IMR-90 (cell line): Measurements from ENCODE around the gene EIF3M. TPM values are rescaled to one million over a fixed set of nuclear protein-coding genes. Genes with fewer than 3 reads are reported as not detected.

Source experiments
- ATAC-seq: fragments of 200-7000 bp; cut with Tn5 transposase; 2 replicates; pipeline ENCODE4 v1.9.1; 2020; ENCODE audit warnings: low read depth, mild to moderate bottlenecking, moderate library complexity
- BruUV-seq: library from RNA; stranded (reverse); fragments of 400-500 nt; replicated peaks from 2 replicates; lab custom pipeline; 2021; lab: Mats Ljungman, UMichigan
- CTCF ChIA-PET: fragments of 300-600 bp; formaldehyde crosslinking; extraction: SDS; loops from one replicate; lab custom pipeline; 2021; ENCODE audit warnings: antibody characterized with exemption; lab: Yijun Ruan, JAX
- POLR2A ChIA-PET: fragments of 300-600 bp; sonication (Branson Sonifier 250); formaldehyde crosslinking; loops from one replicate; lab custom pipeline; 2022; ENCODE audit warnings: antibody characterized with exemption; ENCODE audit not compliant: unreplicated experiment; lab: Charles Lee
- DNase-seq: peaks from one replicate; pipeline ENCODE4 v3.0.0; 2013
- H2AFZ ChIP-seq: replicated peaks from 2 replicates; pipeline ENCODE3; 2013; ENCODE audit warnings: low read length, mild to moderate bottlenecking; ENCODE audit not compliant: poor library complexity
- H2AK5ac ChIP-seq: 2 replicates; pipeline ENCODE4 v1.6.1; 2013; ENCODE audit warnings: low read depth, low read length, inconsistent platforms
- H2AK9ac ChIP-seq: replicated peaks from 2 replicates; pipeline ENCODE3; 2013; ENCODE audit warnings: mild to moderate bottlenecking, low read depth, low read length, moderate library complexity; ENCODE audit not compliant: poor library complexity
- H2BK120ac ChIP-seq: 2 replicates; pipeline ENCODE4 v1.6.1; 2013; ENCODE audit warnings: low read depth, low read length, inconsistent platforms
- H2BK15ac ChIP-seq: 3 replicates; pipeline ENCODE4 v1.6.1; 2013; ENCODE audit warnings: low read depth, low read length, inconsistent platforms
- H2BK20ac ChIP-seq: 2 replicates; pipeline ENCODE4 v1.6.1; 2013; ENCODE audit warnings: low read depth, mild to moderate bottlenecking, inconsistent platforms, low read length, moderate library complexity
- H2BK5ac ChIP-seq: 2 replicates; pipeline ENCODE4 v1.6.1; 2013; ENCODE audit warnings: mild to moderate bottlenecking, low read depth, low read length, inconsistent platforms; ENCODE audit not compliant: poor library complexity, severe bottlenecking
- H3K14ac ChIP-seq: replicated peaks from 2 replicates; pipeline ENCODE4 v1.6.1; 2013; ENCODE audit warnings: low read depth, low read length, inconsistent platforms
- H3K18ac ChIP-seq: 2 replicates; pipeline ENCODE4 v1.6.1; 2013; ENCODE audit warnings: low read depth, low read length, control low read depth
- H3K23ac ChIP-seq: 2 replicates; pipeline ENCODE4 v1.6.1; 2013; ENCODE audit warnings: low read depth, low read length, inconsistent platforms
- H3K27ac ChIP-seq: 2 replicates; pipeline ENCODE4 v1.5.1; 2013; ENCODE audit warnings: mild to moderate bottlenecking, control low read depth, low read length; ENCODE audit not compliant: insufficient read depth
- H3K27me3 ChIP-seq: 2 replicates; pipeline ENCODE4 v1.6.1; 2013; ENCODE audit warnings: low read length; ENCODE audit not compliant: control insufficient read depth, insufficient read depth
- H3K36me3 ChIP-seq: 2 replicates; pipeline ENCODE4 v1.6.1; 2013; ENCODE audit warnings: low read length, mixed read lengths; ENCODE audit not compliant: control insufficient read depth, insufficient read depth
- H3K4ac ChIP-seq: 2 replicates; pipeline ENCODE4 v1.6.1; 2013; ENCODE audit warnings: low read depth, low read length, inconsistent platforms
- H3K4me1 ChIP-seq: 2 replicates; pipeline ENCODE4 v1.6.1; 2013; ENCODE audit warnings: low read length, mixed read lengths; ENCODE audit not compliant: control insufficient read depth, insufficient read depth
- H3K4me2 ChIP-seq: 2 replicates; pipeline ENCODE4 v1.6.1; 2013; ENCODE audit warnings: low read depth, mild to moderate bottlenecking, control low read depth, low read length, moderate library complexity
- H3K4me3 ChIP-seq: 2 replicates; pipeline ENCODE4 v1.5.1; 2013; ENCODE audit warnings: low read depth, mild to moderate bottlenecking, control low read depth, low read length, moderate library complexity; ENCODE audit not compliant: insufficient read depth
- H3K56ac ChIP-seq: 2 replicates; pipeline ENCODE4 v1.6.1; 2013; ENCODE audit warnings: low read length, inconsistent platforms; ENCODE audit not compliant: insufficient read depth; ENCODE audit errors: extremely low read depth
- H3K79me1 ChIP-seq, 2 experiments: 2 replicates each; pipeline ENCODE4 v1.6.1; 2013; ENCODE audit warnings: low read length in 2 of 2, inconsistent platforms in 1 of 2, low read depth in 1 of 2
- H3K9ac ChIP-seq: 2 replicates; pipeline ENCODE4 v1.6.1; 2013; ENCODE audit warnings: low read depth, low read length, control low read depth
- H3K9me1 ChIP-seq: 2 replicates; pipeline ENCODE4 v1.6.1; 2013; ENCODE audit warnings: low read length, inconsistent platforms; ENCODE audit not compliant: insufficient read depth
- H3K9me3 ChIP-seq: 2 replicates; pipeline ENCODE4 v1.6.1; 2013; ENCODE audit warnings: low read length; ENCODE audit not compliant: control insufficient read depth, insufficient read depth
- H4K20me1 ChIP-seq: 2 replicates; pipeline ENCODE4 v1.6.1; 2013; ENCODE audit warnings: low read length, inconsistent platforms; ENCODE audit not compliant: insufficient read depth
- H4K5ac ChIP-seq: 2 replicates; pipeline ENCODE4 v1.6.1; 2013; ENCODE audit warnings: mild to moderate bottlenecking, low read depth, low read length, control low read depth
- H4K8ac ChIP-seq, 2 experiments: 2 replicates each; pipeline ENCODE4 v1.6.1; 2013; ENCODE audit warnings: low read depth in 2 of 2, low read length in 2 of 2, control low read depth in 1 of 2, inconsistent platforms in 1 of 2
- H4K91ac ChIP-seq: 2 replicates; pipeline ENCODE4 v1.6.1; 2013; ENCODE audit warnings: low read depth, low read length, inconsistent platforms; ENCODE audit not compliant: insufficient read depth
- BHLHE40 ChIP-seq: fragments of 150-350 bp; IDR thresholded peaks from 2 replicates; pipeline ENCODE4 v1.6.1; 2016; ENCODE audit warnings: mild to moderate bottlenecking, low read depth, low read length
- CEBPB ChIP-seq: IDR thresholded peaks from 2 replicates; pipeline ENCODE4 v1.6.1; 2012; ENCODE audit warnings: low read depth, low read length, improper control_type of control experiment
- CHD1 ChIP-seq: IDR thresholded peaks from 2 replicates; pipeline ENCODE4 v1.6.1; 2012; ENCODE audit warnings: low read depth, low read length, improper control_type of control experiment
- CTCF ChIP-seq: conservative IDR thresholded peaks from 2 replicates; pipeline ENCODE4 v1.5.1; 2012; ENCODE audit warnings: mild to moderate bottlenecking, low read depth, low read length, improper control_type of control experiment
- ELK1 ChIP-seq: fragments of 150-350 bp; IDR thresholded peaks from 2 replicates; pipeline ENCODE4 v1.6.1; 2016; ENCODE audit warnings: low read depth, mild to moderate bottlenecking, low read length, moderate library complexity, borderline replicate concordance
- FOS ChIP-seq: fragments of 150-350 bp; IDR thresholded peaks from 2 replicates; pipeline ENCODE4 v1.6.1; 2016; ENCODE audit warnings: low read depth, low read length
- MAFK ChIP-seq: IDR thresholded peaks from 2 replicates; pipeline ENCODE4 v1.6.1; 2012; ENCODE audit warnings: low read depth, low read length, improper control_type of control experiment
- MAZ ChIP-seq: IDR thresholded peaks from 2 replicates; pipeline ENCODE4 v1.6.1; 2012; ENCODE audit warnings: low read depth, mild to moderate bottlenecking, low read length, improper control_type of control experiment, moderate library complexity, borderline replicate concordance
- MXI1 ChIP-seq: IDR thresholded peaks from 2 replicates; pipeline ENCODE4 v1.6.1; 2012; ENCODE audit warnings: low read depth, mild to moderate bottlenecking, low read length, moderate library complexity, borderline replicate concordance
- NFE2L2 ChIP-seq: fragments of 150-350 bp; IDR thresholded peaks from 2 replicates; pipeline ENCODE4 v1.6.1; 2016; ENCODE audit warnings: low read depth, mild to moderate bottlenecking, low read length
- POLR2A ChIP-seq: IDR thresholded peaks from 2 replicates; pipeline ENCODE4 v1.6.1; 2012; ENCODE audit warnings: mild to moderate bottlenecking, low read depth, low read length
- RAD21 ChIP-seq: IDR thresholded peaks from 2 replicates; pipeline ENCODE4 v1.6.1; 2012; ENCODE audit warnings: low read length, improper control_type of control experiment
- RCOR1 ChIP-seq: IDR thresholded peaks from 2 replicates; pipeline ENCODE4 v1.6.1; 2012; ENCODE audit warnings: mild to moderate bottlenecking, low read length, improper control_type of control experiment; ENCODE audit not compliant: insufficient replicate concordance
- RFX5 ChIP-seq: IDR thresholded peaks from 2 replicates; pipeline ENCODE4 v1.8.0; 2012; ENCODE audit warnings: low read depth, mild to moderate bottlenecking, low read length, moderate library complexity
- SMC3 ChIP-seq: fragments of 150-350 bp; IDR thresholded peaks from 2 replicates; pipeline ENCODE4 v1.6.1; 2016; ENCODE audit warnings: low read depth, mild to moderate bottlenecking, antibody characterized with exemption, low read length, moderate library complexity
- USF2 ChIP-seq: fragments of 150-350 bp; IDR thresholded peaks from 2 replicates; pipeline ENCODE4 v1.6.1; 2017; ENCODE audit warnings: mild to moderate bottlenecking, antibody characterized with exemption, low read length, low read depth
- WGBS, 2 experiments: methylation state at CpG; one replicate each; pipeline versions ENCODE4 v1.1.5 to v1.1.7; 2013; ENCODE audit warnings: missing lambda C conversion rate in 2 of 2; ENCODE audit not compliant: insufficient read length in 1 of 2; ENCODE audit errors: extremely low coverage in 2 of 2; 5-methylcytosine and 5-hydroxymethylcytosine counted together
- dilution Hi-C: fragments of 300-500 bp; cut with HindIII; formaldehyde crosslinking; loops from one replicate; pipeline ENCODE4 v1.14.3; 2018; ENCODE audit warnings: low sequenced_read_pairs; ENCODE audit not compliant: unreplicated experiment
- in situ Hi-C: fragments of 300-500 bp; cut with MboI; formaldehyde crosslinking; loops from 3 replicates; pipeline ENCODE4 v1.14.3; 2019; ENCODE audit warnings: low sequenced_read_pairs, inconsistent platforms, mixed read lengths
- intact Hi-C: fragments of 100-400 bp; cut with micrococcal nuclease; formaldehyde crosslinking; loops from 2 replicates; pipeline ENCODE4 v1.10.0; 2022
- polyA plus RNA-seq, 3 experiments: library from polyadenylated mRNA; depleted of rRNA; stranded (reverse); fragments of >200 nt; gene quantifications; 2 replicates each; pipeline ENCODE4 v1.2.3, GENCODE V29; 2012; ENCODE audit warnings: low replicate concordance in 1 of 3
- total RNA-seq: library from RNA; depleted of rRNA; stranded (reverse); fragments of >200 nt; gene quantifications from 2 replicates; pipeline ENCODE4 v1.2.3, GENCODE V29; 2012

The EIF3M gene
- total and polyA plus RNA-seq, 2 of the 4 experiments (the other 2 are of a cell fraction), result 376 to 466 TPM

GRCh38 chr11:32575070-32575469 lies 8.6 kb upstream of the EIF3M start:
- no peak overlapping the region for H4K8ac ChIP-seq
- H2BK20ac ChIP-seq, result no peak overlapping the region
- H3K4me1 ChIP-seq, result no peaks in the 10 kb centered on the region
- in situ Hi-C loops (loop anchor here (25.0 kb wide), 2 partner anchors 487 to 488 kb away; partner anchors contain the start of gene RCN1), dilution Hi-C loops (no loop called here), intact Hi-C loops (no loop called here)
- H3K56ac ChIP-seq, result no peak overlapping the region
- DNase-seq (no peak), ATAC-seq (no peak)
- no CpG with 5 or more reads among the region's 2 CpGs for WGBS, 2 experiments
- no peak overlapping the region for H3K4me3 ChIP-seq
- no peak overlapping the region for H3K27ac ChIP-seq
- H2AK5ac ChIP-seq, result no peak overlapping the region
- no peak overlapping the region for H3K14ac ChIP-seq
- H3K9me1 ChIP-seq, result no peaks in the 10 kb centered on the region
- POLR2A ChIA-PET, result no interaction called here
- no peaks in the 10 kb centered on the region; the same call in 1 of the 2 replicates for H3K9me3 ChIP-seq
- H2BK120ac ChIP-seq, result no peak overlapping the region
- no peak for TF ChIP-seq MAZ
- TF ChIP-seq POLR2A, result no peak
- TF ChIP-seq RAD21, result no peak
- no peak for TF ChIP-seq CHD1
- TF ChIP-seq NFE2L2, result no peak
- no peak for TF ChIP-seq MXI1
- TF ChIP-seq MAFK, result no peak
- no peak for TF ChIP-seq FOS
- no peak for TF ChIP-seq USF2
- no peak for TF ChIP-seq RCOR1
- no peak for TF ChIP-seq SMC3
- TF ChIP-seq CTCF, result no peak
- no peak for TF ChIP-seq RFX5
- TF ChIP-seq BHLHE40, result no peak
- no peak for TF ChIP-seq ELK1
- TF ChIP-seq CEBPB, result no peak
- H2AFZ ChIP-seq, result no peak overlapping the region
- no peaks in the 10 kb centered on the region for H3K36me3 ChIP-seq
- H3K18ac ChIP-seq, result no peak overlapping the region
- CTCF ChIA-PET, result no interaction called here
- no peak overlapping the region for H3K9ac ChIP-seq
- H2BK5ac ChIP-seq, result no peak overlapping the region
- H4K20me1 ChIP-seq, result no peaks in the 10 kb centered on the region
- H3K79me1 ChIP-seq, result no peaks in the 10 kb centered on the region
- no peak overlapping the region for H2AK9ac ChIP-seq
- no peak overlapping the region for H3K4me2 ChIP-seq
- H3K4ac ChIP-seq, result no peak overlapping the region
- no peak overlapping the region for H4K5ac ChIP-seq
- no TSS peak for BruUV-seq
- no peak overlapping the region for H4K91ac ChIP-seq
- H3K27me3 ChIP-seq, result peaks cover 8% of the 10 kb centered on the region
- no peak overlapping the region for H3K23ac ChIP-seq
- H2BK15ac ChIP-seq, result no peak overlapping the region
